ENCODE data around the gene HNRNPK. TPM values are rescaled to one million over a fixed set of nuclear protein-coding genes. Genes with fewer than 3 reads are reported as not detected.

The HNRNPK gene
- total RNA-seq, 2 donors from 2014 or later: 451 to 491 TPM

DNA sequence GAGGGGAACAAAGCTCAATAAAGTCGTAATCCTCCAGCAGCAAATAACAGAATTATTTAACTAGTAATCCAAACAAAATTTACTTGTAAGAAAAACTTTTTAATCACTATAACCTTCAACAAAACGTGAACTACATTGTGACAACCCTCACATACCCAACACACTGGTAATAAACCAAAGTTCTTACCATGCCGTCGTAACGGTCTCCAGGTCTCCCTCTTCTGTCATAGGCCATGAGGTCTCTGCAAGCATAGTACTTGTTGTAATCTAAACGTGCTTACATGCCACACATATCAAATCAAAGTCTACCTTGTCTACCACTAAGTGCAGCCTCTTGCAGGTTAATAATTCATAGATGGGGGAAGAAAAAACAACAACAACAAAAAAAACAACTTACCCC lies 8.5 kb downstream of the HNRNPK start:
- Histone ChIP-seq H3K9me3 (no peaks in the 10 kb centered on the region), H3K4me1 (no peaks in the 10 kb centered on the region), H3K4me3 (no peak overlapping the region), H3K9ac (ENCODE audit: low read depth in 2 of 2, low read length in 2 of 2) (no peak overlapping the region), H3K27me3 (no peaks in the 10 kb centered on the region), H3K36me3 (peaks cover 45% of the 10 kb centered on the region), H3K27ac (no peak overlapping the region)
- DNase-seq: no peak
- no peak for TF ChIP-seq CTCF (IDR thresholded peaks at IDR 0.05)
- intact Hi-C loops (cut with DNase I): no loop called here

DNA sequence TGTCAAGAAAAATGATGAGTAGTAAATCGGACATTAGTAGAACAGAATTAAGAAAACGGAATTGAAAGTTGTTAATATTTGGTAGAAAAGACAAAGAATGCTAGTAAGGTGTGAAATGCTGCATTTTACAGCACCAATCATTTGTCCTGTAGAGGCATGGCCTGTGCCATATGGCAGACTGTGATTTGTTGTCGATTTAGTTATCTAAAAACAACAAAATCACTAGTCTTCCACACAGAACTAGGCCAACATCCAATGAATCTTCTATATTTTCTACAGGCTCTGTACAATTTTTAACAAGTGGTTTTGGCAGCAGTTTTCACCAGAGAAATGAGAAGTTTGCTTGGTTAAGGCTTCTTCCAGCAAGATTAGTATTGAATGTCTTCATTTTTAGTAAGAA lies 10.4 kb downstream of the HNRNPK start:
- peaks cover 45% of the 10 kb centered on the region for H3K36me3 ChIP-seq
- intact Hi-C loops (cut with DNase I): no loop called here

GRCh38 chr9:83967073-83967472 lies 12.9 kb downstream of the HNRNPK start:
- Histone ChIP-seq H3K9me3 (no peaks in the 10 kb centered on the region), H3K4me3 (no peak overlapping the region), H3K9ac (ENCODE audit: low read depth in 2 of 2, low read length in 2 of 2) (no peak overlapping the region), H3K4me1 (peaks cover 1% of the 10 kb centered on the region), H3K36me3 (peaks cover 25% of the 10 kb centered on the region), H3K27me3 (no peaks in the 10 kb centered on the region), H3K27ac (no peak overlapping the region)
- no peak for TF ChIP-seq CTCF (IDR thresholded peaks at IDR 0.05)
- no peak for DNase-seq
- intact Hi-C loops (cut with DNase I): no loop called here

More for the DNA sequence above, 10.4 kb downstream of the HNRNPK start:
- Histone ChIP-seq H3K4me3 (no peak overlapping the region), H3K9ac (ENCODE audit: low read depth in 2 of 2, low read length in 2 of 2) (no peak overlapping the region), H3K9me3 (no peaks in the 10 kb centered on the region), H3K4me1 (no peaks in the 10 kb centered on the region), H3K27ac (no peak overlapping the region), H3K27me3 (no peaks in the 10 kb centered on the region)
- TF ChIP-seq CTCF (IDR thresholded peaks at IDR 0.05): no peak
- no peak for DNase-seq

- H3K27me3 ChIP-seq: no peaks in the 10 kb centered on the region
Observed at GRCh38 chr9:83966209-83966582, 13.8 kb downstream of the HNRNPK start.

DNA sequence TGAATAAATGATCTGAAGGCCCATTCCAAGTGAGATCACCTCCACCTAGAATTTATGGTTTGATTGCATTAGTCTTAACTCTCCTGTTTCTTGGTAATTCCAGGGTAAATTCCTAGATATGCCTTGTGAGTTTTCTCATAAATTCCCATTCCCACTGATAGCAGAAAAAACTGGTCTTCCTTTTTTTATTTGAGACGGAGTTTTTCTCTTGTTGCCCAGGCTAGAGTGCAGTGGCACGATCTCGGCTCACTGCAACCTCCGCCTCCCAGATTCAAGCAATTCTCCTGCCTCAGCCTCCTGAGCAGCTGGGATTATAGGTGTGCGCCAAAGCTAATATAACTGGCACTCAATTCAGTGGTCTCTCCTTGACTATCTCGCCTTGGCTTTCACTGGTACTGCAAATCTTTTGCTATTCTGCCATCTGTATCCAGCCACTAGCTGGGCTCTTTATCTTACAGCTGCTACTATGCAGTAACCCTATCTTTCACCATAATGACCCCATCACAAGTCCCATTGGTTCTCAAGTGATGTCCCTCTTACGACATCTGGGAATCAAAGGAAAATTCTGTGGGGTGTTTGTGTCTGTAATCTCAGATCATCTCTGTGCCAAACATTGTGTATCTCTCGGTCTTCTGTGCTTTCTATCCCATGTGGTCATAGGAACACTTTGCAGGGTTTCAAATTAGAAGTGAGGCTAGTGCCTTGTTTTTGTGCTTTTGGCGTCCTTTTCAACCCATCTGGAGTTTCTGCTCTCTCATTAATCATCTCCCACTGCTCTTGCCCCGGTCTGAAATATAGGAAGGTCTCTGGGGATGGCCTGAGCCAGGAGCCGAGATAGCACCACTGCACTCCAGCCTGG lies 14.4 kb downstream of the HNRNPK start:
- H3K9ac ChIP-seq (ENCODE audit: low read depth in 2 of 2, low read length in 2 of 2): no peak overlapping the region
- H3K4me1 ChIP-seq: peaks cover 3% of the 10 kb centered on the region
- no peak for TF ChIP-seq CTCF (IDR thresholded peaks at IDR 0.05)
- no peak overlapping the region for H3K27ac ChIP-seq
- no peak overlapping the region for H3K4me3 ChIP-seq
- no peak for DNase-seq
- peaks cover 10% of the 10 kb centered on the region for H3K36me3 ChIP-seq
- no peaks in the 10 kb centered on the region for H3K27me3 ChIP-seq
- intact Hi-C loops (cut with DNase I): no loop called here
- no peaks in the 10 kb centered on the region for H3K9me3 ChIP-seq

More at GRCh38 chr9:83966209-83966582, 13.8 kb downstream of the HNRNPK start:
- DNase-seq: no peak
- no peak overlapping the region for H3K4me3 ChIP-seq
- H3K9me3 ChIP-seq: no peaks in the 10 kb centered on the region
- no peak for TF ChIP-seq CTCF (IDR thresholded peaks at IDR 0.05)
- H3K4me1 ChIP-seq: peaks cover 3% of the 10 kb centered on the region
- no peak overlapping the region for H3K9ac ChIP-seq (ENCODE audit: low read depth in 2 of 2, low read length in 2 of 2)
- H3K36me3 ChIP-seq: peaks cover 16% of the 10 kb centered on the region
- no peak overlapping the region for H3K27ac ChIP-seq
- intact Hi-C loops (cut with DNase I): no loop called here

Measured in colonic mucosa (tissue), 4 donors.